Stimulated activated CD8-positive, alpha-beta memory T cell treated with anti-CD3 and anti-CD28 coated beads, Interleukin-4, amount 100 ng/mL, for 1 hour (primary cell): Measurements from ENCODE around the gene CALCR.
"Not testable (repeated sequence)": the region's sequence is repeated elsewhere in the genome, so short reads cannot be mapped to it uniquely, and the experiment has no call there.

ENCODE experiments used
- DNase-seq, 2 donors: peaks; one replicate each; pipeline ENCODE4 v3.0.0-alpha.2; 2020; ENCODE audit warnings: low read depth in 2 of 2, low spot score in 1 of 2

The CALCR gene

DNA sequence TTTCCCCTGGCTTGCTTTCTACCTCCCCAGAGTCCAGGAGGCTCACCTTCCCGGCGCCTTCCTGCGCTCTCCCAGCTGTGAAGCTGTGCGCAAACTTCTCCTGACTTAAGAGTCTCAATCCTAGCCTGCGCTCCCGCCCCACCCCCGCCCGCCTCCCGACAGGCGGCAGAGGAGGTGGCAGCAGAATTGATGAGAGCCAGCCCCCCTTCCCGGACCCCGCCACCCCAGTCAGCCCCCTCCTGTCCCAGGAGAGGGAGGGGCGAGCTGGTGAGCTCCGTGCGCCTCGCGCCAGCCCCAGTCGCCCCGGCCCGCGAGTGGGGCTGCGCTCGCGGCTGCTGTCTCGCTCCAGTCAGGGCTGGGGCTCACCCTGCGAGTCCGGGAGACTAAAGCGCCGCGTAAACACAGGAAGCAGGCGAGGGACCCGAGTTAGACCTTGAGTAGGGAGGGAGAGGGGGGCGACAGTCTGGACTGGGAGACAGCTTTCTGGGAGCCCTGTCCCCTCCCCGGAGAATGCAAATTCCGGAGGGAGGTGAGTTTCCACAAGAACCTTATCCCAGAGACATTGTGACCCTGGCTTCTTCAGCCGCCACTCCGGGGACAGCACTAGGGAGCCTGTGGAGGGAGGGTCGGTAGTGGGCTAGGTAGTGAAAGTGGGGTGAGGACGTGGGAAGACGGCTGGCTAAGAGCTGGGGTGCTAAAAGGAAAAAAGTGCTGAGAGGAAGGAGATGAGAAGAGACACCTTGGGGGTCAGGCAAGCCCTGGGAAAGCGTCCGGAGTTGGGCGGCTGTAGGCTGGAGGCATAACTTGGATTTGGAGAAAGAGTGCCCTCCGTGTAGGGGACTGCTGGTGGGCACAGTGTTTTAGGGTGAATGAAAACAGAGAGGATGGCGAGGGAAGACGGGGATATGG is at the start of gene CALCR:
Gene CALCR, minus strand, starts transcription at position 79 of the 909 bp plus-strand sequence. CDS start 87,743 bp downstream, outside the sequence.
- no peak for DNase-seq

DNA sequence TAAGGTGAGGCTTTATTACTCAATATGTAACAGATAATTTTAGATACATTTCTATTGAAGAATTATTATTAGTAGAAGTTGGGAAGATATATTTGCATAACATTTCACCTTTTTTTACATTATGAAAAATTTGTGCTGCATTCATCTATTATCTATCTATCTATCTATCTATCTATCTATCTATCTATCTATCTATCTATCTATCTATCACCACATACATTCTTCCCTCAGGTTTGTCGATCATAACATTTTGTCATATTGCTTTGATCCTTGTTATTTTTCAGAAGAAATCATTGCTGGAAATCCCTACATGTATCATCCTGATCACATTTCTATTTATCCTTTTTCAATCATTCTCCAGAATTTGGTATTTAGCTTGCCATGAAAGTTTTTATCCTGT is 49.3 kb upstream of the CALCR start:
- no peak for DNase-seq

DNA sequence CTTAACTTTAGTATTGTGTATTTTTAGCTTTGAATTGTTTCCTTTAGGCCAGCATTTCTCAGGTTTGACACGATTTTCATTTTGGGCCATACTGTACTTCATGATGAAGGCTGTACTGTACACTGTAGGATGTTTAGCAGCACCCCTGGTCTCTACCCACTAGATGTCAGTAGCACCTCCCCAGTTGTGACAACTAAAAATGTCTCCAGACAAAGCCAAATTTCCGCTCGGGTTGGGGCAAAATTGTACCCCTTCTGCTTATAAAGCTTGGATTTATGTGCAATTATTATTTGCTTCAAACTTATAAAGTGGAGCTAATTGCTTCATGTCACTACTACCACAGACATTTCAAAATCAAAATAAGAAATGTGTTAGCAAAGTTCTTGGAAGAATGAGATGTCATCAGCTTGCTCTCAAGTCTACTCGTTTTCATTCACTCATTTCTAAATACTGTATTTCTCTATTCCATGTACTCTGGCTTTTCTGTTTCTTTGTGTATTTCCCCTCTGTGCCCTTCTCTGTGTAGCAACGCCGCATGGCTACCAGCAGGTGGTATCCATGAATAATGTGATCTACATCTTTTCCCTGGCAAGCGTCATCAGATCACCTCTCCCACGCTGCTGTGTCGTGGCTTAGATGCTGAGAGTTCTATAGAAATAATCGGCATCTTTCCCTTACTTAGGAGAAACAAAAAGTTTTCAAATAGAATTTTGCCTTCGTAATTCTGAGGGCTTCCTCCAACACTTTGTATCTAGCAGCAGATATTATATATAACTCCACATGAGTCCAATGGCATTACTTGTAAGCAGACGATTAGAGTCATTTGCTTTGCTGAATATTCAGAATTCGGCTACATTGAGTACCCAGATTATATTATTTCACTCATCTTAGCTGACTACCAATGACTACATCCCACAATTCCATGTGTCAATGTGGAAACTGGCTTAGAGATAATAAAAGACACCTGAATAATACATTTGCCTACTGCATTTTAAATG is 47.8 kb upstream of the CALCR start:
- no peak for DNase-seq

DNA sequence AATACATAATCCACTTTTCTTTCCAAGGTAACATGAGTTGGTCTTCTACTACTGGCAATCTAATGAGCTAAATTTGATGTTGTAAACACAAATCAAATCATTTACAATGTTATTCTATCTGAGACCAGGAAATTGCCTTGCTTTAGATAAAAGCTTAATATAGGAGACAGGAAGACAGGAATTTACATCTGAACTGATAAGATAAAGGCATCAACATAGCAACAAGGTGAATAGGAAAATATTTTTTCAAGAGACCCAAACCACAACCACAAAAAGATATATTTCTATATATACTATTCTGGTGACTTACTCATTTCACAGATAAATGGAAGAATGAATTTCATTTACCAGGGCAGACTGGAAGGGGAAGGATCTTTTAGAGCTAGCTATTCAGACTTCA is 46.3 kb upstream of the CALCR start:
- no peak for DNase-seq

DNA sequence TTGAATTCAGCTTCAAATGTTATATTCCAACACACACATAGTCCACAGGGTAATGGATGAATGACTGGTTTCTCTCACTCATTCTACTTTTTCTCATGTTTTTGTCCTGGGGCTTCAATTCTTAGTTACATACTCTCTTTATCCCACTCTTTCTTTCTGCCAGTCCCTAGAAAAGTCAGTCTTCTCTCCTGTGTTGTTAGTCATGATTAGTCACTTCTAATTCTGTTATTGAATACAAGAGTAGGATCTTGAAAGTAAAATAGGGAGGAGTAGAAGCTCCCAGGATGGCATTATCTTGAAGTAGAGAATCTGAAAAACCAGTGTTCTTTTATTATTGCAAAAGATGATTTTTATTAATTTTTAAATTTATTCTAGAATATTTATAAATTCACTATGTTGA is 45.5 kb upstream of the CALCR start:
- DNase-seq: no peak

DNA sequence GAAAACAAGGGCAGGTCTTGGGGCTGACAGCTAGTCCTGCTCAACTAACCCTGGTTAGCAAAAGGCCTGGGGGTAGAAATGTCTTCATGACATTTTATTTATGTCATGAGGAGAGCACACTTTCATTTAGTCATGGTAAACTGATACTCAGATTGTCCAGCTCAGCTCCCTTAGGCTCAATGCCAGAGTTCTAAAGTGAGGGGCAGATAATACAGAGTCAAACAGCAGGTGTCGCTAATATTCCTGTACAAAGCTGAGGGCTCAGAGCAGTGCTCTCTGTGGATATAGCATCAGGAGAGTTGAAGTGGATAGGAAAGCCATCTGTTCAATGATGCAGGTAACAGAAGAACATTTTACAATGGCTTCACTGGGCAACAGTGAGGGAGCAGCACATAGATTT is 26.8 kb upstream of the CALCR start:
- DNase-seq: no peak

DNA sequence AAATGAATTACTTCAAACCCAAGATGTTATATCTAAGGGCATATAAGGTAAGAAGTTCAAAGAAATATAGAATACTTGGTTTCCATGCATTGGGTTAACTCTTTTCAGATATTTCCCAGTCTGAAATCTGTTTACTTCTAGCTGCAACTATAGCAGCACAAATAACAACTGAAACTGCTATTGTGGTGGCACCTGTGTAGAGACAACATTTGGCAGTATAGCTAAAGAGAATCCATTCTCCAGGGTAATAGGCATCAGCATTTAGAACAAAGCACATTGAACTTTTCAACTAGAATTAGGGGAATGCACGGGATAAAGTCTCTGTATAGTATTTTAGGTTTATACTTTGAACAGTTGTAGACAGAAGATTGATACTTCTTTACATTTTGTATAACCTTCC is 19.7 kb upstream of the CALCR start:
- DNase-seq: no peak

DNA sequence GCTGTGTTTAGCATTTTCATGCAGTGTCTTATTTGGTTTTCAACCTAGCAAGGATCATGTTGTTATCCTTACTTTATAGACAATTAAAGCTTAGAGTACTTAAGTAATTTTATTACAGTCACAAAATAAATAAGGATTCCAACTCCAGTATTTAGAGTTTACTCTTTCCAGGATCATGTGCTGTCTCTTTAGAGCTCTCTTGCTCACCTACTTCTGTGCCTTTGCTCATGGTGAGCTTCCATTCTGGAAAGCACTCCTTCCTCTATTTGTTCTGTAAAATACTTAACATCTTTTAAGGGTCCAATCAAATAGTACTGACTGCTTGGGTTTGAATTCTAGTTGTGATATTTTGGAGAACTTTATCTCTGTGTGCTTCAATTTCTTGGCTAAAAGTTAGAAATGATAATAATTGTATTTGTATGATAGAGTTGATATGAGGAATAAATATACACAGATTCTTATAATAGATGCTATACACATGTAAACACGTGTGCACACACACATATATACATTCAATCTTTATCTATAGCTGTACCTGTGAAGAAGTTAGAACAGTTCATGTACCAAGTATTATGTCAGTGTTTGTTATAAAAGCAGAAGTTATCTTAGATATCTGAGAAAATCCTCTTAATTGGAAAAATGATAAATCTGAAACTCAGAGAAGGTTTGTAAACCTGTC is 18.2 kb upstream of the CALCR start:
- no peak for DNase-seq

DNA sequence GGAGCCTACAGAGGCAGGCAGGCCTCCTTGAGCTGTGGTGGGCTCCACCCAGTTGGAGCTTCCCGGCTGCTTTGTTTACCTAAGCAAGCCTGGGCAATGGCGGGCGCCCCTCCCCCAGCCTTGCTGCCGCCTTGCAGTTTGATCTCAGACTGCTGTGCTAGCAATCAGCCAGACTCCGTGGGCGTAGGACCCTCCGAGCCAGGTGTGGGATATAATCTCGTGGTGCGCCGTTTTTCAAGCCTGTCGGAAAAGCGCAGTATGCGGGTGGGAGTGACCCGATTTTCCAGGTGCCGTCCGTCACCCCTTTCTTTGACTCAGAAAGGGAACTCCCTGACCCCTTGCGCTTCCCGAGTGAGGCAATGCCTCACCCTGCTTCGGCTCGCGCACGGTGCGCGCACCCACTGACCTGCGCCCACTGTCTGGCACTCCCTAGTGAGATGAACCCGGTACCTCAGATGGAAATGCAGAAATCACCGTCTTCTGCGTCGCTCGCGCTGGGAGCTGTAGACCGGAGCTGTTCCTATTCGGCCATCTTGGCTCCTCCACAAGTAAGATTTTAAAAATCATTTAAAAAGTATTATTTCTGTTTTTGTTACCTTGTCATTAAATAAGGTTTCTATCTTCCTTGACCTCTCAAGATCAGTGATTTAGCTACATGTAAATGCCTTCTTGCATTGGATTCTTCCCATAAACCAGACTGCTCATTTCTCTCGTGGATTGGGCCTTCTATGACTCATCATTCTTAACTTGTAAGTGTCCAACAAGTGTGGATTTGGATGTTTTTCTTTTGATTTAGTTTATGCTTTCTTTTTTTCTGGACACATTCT is 16.9 kb upstream of the CALCR start:
- not testable (repeated sequence) for DNase-seq

DNA sequence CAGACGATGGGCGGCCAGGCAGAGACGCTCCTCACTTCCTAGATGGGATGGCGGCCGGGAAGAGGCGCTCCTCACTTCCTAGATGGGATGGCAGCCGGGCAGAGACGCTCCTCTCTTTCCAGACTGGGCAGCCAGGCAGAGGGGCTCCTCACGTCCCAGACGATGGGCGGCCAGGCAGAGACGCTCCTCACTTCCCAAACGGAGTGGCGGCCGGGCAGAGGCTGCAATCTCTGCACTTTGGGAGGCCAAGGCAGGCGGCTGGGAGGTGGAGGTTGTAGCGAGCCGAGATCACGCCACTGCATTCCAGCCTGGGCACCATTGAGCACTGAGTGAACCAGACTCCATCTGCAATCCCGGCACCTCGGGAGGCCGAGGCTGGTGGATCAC is 11.9 kb upstream of the CALCR start:
- not testable (repeated sequence) for DNase-seq

DNA sequence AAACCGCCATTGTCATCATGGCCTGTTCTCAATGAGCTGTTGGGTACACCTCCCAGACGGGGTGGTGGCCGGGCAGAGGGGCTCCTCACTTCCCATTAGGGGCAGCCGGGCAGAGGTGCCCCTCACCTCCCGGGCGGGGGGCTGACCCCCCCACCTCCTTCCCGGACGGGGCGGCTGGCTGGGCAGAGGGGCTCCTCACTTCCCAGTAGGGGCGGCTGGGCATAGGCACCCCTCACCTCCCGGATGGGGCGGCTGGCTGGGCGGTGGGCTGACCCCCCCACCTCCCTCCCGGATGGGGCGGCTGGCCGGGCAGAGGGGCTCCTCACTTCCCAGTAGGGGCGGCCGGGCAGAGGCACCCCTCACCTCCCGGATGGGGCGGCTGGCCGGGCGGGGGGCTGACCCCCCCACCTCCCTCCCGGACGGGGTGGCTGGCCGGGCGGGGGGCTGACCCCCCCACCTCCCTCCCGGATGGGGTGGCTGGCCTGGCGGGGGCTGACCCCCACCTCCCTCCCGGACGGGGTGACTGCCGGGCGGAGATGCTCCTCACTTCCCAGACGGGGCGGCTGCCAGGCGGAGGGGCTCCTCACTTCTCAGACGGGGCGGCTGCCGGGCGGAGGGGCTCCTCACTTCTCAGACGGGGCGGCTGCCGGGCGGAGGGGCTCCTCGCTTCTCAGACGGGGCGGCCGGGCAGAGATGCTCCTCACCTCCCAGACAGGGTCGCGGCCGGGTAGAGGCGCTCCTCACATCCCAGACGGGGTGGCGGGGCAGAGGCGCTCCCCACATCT is 11.4 kb upstream of the CALCR start:
- not testable (repeated sequence) for DNase-seq

DNA sequence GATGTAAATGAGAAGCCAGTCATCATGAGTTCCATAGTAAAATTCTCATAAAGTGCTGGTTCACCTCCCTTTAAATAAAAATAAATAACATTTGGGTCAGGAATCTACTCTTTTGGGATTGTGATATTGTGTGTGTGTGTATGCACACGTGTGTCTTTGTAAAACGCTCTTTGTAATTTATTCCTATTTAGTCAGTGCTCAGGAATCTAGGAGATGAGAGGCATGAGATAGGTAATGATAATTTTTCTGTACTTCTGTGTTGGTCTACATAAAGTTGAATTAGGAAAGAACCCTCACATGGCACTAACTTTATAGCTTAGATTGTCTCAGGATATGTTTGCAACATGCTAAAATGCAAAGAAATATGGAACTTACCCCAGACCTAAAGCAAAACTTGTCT is 4.9 kb upstream of the CALCR start:
- no peak for DNase-seq

DNA sequence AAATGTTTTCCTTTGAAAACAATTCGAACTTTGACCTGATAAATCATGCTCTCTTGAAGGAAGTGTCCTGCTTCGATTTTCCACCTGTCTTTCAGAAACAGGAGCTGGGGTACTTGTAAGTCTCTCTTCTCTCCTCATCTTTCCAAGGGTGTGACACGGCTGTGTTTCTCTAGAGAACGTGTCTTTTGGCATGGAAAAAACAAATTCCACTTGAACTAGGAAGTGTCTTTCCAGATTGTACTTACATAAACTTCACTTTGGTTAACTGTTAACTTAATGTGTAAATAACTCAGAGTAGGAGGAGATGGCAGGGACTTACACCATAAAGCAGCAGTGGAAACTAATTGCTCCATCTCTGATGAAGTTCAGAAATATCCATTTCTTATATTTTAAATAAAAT is 4.2 kb upstream of the CALCR start:
- no peak for DNase-seq

DNA sequence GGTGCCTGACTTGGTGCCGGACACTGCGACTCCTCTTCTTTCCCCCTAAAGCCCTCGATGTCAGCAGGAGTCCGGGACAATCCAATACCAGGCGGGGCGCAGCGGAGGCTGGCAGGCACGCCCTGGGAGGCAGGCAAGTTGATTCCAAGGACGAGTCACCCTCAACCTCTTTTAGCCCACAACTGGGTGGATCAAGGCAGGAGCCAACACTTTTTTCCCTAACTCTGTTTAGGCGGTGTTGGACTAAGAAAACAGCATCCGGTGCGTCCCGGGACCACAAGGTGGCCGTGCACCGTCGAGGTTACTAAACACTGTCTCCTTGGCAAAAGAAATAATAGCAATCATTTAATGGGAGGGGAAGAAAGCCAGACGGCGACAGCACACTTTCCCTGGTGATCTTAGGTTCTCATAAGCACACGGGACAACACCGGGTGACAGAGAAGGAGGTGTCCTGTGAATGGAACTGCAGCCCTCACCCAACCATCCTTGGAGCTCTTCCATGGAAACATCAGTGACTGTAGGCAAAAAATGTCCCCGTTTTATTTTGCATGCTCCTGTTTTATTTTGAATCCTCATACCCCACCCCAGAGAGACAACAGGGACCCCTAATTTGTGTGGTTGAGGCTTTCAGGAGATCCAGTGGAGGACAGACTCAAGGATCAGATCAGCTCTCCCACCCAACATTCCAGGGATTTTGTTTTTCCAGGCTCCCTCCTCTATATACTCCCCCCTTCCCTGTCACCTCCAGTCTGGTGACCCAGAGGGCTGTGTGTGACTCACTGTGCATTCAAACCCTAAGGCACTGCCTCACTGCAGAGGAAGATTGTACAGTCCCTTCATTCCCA is 1.3 kb upstream of the CALCR start:
- no peak for DNase-seq

DNA sequence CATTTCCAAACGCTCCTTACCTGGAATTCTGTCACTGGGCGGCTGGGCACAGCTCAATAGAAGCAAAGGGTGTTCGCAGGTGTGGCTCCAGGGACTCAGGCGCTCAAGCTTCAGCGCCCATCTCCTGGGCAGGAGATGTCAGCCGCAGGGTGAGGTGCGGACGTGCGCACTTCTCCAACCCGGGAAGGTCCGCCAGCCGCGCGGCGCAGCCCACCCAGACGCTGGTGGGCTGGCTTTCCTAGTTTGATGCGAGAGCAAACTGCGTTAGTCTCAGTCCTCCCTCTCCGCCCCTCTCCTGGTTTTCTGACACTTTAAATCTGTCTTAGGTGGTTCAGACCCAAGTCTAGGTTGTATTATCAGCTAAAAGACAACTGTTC is 267 bp downstream of the CALCR start:
- no peak for DNase-seq

DNA sequence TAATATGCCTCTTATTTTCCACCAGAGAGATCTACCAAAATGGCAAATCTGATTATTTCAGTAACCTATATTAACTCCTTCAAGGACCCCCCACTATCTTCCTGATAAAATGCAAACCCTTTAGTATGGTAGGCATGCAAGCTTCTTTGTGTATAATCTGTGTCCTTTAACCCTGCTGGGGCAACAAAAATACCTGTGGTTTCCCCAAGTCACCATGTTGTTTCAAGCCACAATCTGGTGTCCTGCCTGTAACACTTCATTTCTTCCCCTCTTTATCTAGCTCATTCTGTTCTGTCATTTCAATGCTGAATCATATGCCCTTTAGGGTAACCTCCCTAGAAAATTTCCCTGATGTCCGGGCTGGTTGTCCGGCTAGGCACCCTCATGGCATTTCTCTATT is 5.3 kb downstream of the CALCR start:
- DNase-seq: no peak

DNA sequence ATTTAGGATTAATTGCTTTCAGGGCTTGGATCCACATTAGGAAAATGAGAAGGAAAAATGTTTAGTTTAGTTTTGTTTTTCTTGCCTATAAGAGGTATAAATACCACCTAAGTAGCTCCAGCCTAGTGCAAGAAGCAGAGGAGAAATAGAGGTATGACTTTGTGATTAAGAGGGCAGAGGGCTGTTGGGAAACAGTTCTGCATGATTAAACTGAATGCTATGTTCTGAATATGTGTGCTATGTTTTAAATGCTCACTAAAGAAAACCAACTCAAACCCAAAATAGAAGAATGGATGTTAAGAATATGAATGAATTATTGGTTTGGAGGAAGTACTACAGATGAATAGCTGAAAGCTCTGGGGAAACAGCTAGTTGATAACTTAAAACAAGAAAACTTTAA is 7.6 kb downstream of the CALCR start:
- DNase-seq: no peak

DNA sequence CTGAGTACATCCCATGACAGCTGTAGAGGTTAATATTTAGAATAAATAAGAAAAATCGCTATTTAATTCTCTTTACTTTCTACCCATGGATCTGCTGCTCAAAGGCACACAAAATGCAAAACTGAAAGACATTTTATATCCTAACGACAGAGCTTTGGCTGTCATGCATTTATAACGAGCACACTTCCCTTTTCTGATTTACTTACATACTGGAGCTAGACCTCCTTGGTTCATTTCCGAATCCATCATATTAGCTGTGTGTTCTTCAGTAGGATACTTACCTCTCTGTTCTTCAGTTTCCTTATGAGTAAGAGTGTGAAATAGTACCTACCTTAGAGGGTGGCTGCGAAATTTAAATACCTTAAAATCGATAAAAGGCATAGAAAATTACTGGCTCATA is 10.9 kb downstream of the CALCR start:
- no peak for DNase-seq

DNA sequence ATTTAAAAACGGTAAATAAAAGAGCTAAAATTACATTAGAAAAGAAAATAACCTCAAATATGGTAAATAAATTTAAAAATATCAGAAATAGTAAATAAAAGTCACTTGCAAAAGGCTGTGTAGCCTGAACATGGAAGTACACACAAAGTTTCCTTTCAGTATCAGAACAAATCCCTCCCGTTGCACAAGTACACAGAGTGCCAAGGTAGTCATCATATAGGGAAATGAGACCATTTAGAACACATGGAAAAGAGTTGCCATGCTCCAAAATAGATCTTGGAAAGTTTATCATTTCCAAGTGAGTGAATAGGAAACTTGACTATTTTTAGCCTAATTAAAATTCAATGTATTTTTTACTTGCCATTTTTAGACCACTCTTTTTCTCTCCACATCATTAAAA is 11.6 kb downstream of the CALCR start:
- no peak for DNase-seq
